ENCODE measurements around the gene CARD19.
"Not testable (repeated sequence)": the region's sequence is repeated elsewhere in the genome, so short reads cannot be mapped to it uniquely, and the experiment has no call there.

Gene CARD19

DNA sequence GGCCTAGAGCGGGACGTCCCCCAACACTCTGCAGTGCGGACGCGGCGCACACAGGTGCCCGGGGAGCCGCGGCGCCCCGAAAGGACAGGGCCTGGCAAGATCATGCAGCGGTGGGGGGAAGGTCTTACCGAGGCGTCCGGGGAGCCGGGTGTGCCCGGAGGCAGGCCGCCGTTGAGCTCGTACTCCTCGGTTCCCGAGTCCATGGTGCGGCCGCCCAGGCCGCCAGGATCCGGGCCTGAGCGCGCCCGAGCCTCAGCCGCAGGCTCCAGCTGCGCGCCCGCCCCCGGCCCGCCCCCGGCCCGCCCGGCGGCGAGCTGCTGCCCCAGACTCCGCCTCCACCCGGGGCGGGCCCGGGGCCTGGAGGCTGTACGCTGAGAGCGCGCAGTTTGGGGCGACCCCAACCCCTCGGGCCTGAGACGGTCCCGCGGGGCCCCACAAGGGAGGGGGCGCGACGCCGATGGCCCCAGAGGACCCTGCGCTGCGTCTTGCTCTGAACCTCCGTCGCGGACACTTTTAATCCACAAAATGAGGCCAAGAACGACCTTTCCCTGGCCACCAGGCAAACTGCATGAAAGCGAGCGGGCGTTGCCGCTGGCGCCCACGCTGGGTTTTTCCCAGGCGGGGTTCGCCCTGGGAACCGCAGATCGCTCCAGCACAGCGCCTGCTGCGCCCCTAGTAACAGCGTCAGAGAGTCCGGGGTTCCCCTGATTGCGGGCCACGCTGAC, 38.2 kb downstream of the CARD19 start, which contains the start of gene NINJ1:
TSS of gene NINJ1 (minus strand) at position 237 of the 725 bp plus-strand sequence. CDS start at position 203, 34 bp downstream.
- DNase-seq (ENCODE audit: low spot score), result peak; percentile 65

- DNase-seq (ENCODE audit: low spot score), result no peak
These were observed 38.9 kb downstream of the CARD19 start for GRCh38 chr9:93134740-93135444.

GRCh38 chr9:93136011-93136440, 40.0 kb downstream of the CARD19 start:
- DNase-seq (ENCODE audit: low spot score), result no peak

- DNase-seq (ENCODE audit: low spot score), result no peak
These were observed 41.3 kb downstream of the CARD19 start for GRCh38 chr9:93137362-93137761.

DNA sequence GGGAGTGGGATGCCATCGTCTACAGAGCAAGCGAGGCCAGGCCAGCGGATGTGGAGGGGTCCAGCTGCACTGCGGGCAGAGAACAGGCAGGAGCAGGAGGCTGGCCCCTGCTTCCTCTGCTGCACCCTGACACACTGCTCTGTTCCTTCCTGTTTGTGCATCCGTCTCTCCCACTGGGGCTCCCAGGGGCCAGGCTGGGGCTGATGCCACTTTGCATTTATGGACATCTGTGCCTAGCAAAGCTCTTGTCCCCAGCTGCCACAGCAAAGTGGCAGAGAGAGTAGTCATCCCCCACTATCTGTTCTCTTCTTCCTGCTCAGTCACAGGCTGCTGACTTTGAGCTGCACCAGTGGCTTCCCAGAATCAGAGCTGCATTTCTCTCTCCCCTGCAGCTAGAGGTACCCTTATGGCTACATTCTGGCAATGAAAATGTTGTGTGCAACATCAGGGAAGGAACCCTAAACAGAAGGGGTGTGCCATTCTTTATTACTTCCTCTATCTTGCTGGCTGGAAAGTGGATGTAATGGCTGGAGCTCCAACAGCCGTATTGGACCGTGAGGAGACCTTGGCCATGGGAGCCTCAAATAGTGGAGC, 42.3 kb downstream of the CARD19 start:
- peak; percentile 77 for DNase-seq (ENCODE audit: low spot score)

GRCh38 chr9:93139365-93140182, 43.6 kb downstream of the CARD19 start:
- DNase-seq (ENCODE audit: low spot score), result no peak

- no peak for DNase-seq (ENCODE audit: low spot score)
These were observed 45.9 kb downstream of the CARD19 start for GRCh38 chr9:93141771-93142483.

DNA sequence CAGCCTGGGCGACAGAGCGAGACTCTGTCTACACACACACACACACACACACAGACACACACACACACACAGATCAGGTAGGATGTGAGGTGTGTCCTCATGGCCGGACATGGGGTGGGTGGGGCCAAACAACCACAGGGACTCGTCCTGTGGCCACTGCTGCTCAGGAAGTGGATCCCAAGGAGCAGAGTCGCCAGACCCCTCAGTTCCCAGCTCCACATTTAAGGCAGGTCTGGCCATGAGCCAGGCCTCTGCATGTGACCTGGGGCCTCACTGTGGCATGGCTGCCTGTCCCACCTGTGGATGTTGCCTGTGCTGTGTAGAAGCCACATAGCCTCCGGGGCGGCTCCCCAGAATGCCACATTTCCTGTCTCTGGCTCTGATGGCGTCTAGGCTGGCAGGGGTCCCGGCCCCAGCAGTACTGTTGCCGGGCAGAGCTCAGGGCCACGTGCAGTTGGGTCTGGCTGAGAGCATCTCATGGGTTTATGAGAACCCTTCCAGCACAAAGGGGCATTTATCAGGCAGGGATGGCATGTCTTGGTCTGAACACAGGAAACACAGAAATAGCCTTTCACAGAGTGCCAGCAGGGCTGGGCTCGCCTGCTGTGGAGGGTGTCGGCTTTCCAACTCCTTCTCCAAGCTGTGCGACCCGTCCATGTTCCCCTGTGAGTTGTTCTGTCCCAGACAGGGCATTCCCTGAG, 48.0 kb downstream of the CARD19 start:
- peak; percentile 39 for DNase-seq (ENCODE audit: low spot score)

GRCh38 chr9:93146696-93147095, 50.7 kb downstream of the CARD19 start:
- not testable (repeated sequence) for DNase-seq (ENCODE audit: low spot score)

GRCh38 chr9:93147632-93148031, 51.6 kb downstream of the CARD19 start:
- no peak for DNase-seq (ENCODE audit: low spot score)

DNA sequence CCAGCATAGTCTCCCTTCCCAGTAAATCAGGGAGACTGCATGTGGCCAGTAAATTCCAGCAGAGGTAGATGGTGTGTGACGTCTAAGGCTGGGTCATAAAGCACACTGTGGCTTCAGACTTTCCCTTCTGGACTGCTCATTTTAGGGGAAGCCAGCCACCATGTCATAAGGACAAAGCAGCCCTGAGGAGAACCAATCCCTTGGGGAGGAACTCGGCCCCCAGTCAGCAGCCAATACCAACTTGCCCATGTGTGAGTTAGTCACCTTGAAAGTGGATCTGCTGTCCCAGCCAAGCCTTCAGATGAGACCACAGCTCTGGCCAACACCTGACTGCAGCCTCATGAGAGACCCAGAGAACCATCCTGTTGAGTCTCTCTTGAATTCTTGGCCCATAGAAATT, 52.7 kb downstream of the CARD19 start:
- no peak for DNase-seq (ENCODE audit: low spot score)

GRCh38 chr9:93149361-93149760, 53.3 kb downstream of the CARD19 start:
- DNase-seq (ENCODE audit: low spot score), result no peak

GRCh38 chr9:93151097-93151784, 55.2 kb downstream of the CARD19 start:
- DNase-seq (ENCODE audit: low spot score), result no peak

DNA sequence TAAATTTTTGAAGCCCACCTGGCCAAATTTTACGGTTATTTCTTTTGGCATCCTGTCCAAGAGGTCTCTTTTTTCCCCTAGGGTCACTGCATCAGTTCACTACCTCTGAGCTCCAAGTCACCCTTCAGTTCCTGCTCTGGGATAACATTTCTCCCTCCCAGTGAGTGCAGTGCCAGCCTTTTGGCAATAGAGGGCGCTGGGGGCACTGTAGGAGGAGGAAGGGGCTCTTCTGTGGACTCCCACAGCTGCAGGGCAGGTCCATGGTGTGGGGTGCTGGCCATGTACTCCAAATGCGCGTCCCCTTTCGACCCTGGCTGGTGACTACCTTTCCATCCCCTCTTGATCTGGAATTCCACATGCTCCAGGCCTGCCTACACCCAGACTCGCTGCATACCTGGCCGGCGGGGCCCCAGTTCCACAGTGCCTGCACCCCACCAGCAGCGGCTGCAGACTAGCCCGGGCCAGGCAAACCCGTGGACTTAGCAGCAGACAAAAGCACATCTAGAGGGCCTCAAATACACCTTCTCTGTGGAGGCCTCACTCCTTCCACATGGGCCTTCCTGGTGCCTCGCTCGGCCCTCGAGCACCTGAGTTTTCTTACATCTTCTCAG, 58.4 kb downstream of the CARD19 start:
- peak; percentile 84 for DNase-seq (ENCODE audit: low spot score)

DNA sequence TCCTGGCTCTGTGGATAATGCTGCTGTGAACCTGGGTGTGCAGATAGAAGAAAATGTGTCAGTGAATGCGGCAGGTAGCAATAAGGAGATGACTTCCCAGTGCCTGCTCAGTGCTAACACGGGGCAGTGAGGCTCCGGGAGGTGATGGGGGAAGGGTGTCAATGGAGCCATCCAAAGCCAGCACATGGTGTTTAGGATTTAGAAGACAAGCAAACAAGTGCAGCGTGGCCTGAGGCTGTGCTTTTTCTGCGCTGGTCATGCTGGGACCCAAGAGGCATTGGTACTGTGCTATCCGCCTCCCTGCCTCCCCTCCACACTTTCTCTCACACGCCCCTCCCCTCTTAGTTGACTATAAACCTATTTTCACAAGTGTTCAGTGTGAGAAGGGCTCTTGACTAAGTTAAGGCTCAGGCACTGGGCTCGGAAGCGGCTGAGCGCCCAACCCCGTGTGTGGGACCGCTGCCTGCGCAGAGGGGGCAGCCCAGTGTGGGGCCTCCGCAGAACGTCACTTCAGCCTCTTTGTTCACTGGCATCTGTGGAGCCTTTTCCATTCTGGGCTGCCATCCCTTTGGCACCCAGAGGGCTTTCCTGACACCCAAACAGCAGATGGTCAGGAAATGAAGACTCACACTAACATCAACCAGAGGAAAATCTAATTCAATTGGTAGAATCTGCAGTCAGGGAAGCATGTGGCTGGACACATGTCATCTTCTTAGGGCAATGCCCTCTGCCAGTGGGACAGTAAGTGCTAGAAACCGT, 59.9 kb downstream of the CARD19 start:
- no peak for DNase-seq (ENCODE audit: low spot score)

GRCh38 chr9:93156475-93157008, 60.5 kb downstream of the CARD19 start:
- no peak for DNase-seq (ENCODE audit: low spot score)

DNA sequence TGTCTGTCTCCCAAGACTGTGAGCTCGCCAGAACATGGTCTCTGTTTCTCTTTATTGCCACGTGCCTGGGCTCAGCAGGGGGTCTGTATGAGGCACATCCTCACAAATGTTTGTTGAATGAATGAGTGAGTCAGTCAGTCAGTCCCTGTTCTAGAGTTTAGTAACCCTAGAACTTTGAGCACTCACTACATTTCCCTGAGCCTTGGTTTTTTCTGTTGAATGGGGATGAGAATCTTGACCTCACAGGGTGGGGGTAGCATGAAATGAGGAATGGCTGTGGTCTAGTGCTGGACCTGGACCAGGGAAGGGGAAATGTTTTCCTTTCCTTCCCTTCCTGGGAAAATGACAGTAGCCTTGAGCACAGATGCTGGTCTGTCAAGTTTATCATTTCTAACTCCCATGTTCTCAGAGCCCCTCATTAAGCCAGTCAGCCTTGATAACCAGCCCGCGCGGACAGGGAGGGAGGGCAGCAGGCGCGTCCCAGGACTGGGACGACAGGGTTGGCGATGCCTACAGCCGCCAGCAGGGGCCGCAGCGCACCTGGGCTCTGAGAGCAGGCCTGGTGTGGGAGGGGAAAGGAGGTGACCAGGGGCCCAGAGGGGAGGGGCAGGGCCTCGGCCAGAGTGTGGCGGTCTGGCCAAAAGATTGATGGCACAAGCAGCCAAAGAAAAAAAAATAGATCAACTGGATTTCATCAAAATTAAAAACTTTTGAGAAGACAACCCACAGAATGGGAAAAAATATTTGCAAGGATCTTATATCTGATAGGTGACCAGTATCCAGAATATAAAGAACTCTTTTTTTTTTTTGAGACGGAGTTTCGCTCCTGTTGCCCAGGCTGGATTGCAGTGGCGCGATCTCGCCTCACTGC, 63.8 kb downstream of the CARD19 start:
- DNase-seq (ENCODE audit: low spot score), result peak; percentile 79
